GM19372 (cell line): ENCODE data around the gene FUCA1.
A peak's percentile ranks its signal among the peaks of the same experiment; 100 is the strongest.
"Not testable (repeated sequence)": the region's sequence is repeated elsewhere in the genome, so short reads cannot be mapped to it uniquely, and the experiment has no call there.

ENCODE experiments used
- ATAC-seq: cut with Tn5 transposase; IDR thresholded peaks from one replicate; pipeline ENCODE4 v1.9.1; 2021; ENCODE audit warnings: mild to moderate bottlenecking, low read depth, moderate library complexity; ENCODE audit not compliant: unreplicated experiment

Gene FUCA1

DNA sequence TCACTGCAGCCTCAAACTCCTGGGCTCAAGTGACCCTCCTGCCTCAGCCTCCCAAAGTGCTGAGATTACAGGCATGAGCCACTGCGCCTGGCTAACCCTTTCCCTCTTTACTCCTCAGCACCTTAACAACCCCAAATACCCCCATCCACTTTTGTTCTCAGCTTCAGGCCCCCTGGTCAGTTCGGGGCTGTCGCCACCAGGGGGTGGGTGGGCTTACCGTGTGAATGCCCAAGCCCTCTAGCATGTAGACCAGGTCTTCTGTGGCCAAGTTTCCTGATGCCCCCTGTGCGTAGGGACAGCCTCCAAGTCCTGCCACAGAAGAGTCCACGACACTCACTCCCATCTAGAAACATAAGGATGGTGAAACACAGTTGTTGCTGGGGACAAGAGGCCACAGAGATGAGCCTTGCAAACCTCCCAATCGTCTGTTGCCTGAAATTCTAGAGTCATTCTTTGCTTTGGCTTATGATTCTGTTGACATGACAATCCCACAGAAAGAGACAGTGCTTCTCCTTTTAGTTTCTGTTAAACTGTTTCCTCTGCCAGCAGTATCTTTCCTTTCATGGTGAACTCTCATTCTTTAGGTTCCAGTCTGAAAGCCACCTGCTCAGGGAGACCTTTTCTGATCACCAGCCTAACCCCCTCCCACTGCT is 63.8 kb downstream of the FUCA1 start:
- no peak for ATAC-seq

DNA sequence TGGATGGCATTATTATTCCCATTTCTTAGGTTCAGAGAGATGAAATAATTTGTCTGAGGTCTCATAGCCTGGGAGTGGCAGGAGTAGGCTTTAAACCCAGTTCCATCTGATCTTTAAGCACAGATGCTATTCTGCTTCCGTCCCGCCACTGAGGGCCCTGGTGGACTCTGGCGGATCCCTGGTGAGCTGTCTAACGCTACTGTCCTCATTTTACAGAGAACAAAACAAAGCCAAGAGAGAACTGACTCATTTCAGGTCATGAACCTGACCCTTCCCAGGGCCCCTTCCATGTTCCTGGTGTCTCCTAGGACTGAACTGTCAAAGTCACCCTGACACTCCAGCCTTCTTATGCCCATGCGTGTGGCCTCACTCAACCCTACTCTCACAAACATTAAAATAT is 64.4 kb downstream of the FUCA1 start:
- no peak for ATAC-seq

DNA sequence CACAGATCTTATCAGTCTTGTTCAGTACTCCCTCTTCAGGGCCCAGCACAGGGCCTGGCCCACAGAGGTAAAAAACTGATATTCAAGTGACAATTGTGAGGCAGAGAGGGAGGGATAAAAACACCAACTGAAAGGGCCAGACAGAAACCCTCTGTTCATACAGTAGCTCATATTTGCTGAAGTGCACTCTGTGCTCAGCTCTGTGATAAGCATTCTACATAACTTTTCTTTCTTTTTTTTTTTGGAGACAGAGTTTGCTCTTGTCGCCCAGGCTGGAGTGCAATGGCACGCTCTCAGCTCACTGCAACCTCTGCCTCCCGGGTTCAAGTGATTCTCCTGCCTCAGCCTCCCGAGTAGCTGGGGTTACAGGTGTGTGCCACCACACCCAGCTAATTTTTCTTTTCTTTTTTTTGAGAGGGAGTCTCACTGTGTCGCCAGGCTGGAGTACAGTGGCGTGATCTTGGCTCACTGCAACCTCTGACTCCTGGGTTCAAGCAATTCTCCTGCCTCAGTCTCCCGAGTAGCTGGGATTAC is 65.2 kb downstream of the FUCA1 start:
- ATAC-seq = not testable (repeated sequence)

DNA sequence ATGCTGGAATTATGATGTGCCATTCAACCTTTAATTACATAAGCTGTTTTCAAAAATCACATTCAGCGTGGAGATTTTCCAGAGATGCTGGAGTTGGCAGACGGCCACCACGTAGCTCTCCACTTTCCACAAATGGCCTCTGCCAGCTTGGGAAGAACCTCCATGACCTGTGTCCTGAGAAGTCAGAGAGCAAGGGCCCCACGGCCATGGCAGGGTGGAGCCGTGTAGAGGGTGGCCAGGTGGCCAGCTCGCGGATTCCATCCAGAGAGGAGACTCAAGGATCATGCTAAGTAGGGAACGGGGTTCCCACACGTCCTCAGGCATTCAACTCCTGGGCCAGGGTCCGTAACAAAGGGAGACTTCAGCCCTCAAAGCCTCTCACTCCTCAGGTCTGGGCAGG is 66.2 kb downstream of the FUCA1 start:
- no peak for ATAC-seq

DNA sequence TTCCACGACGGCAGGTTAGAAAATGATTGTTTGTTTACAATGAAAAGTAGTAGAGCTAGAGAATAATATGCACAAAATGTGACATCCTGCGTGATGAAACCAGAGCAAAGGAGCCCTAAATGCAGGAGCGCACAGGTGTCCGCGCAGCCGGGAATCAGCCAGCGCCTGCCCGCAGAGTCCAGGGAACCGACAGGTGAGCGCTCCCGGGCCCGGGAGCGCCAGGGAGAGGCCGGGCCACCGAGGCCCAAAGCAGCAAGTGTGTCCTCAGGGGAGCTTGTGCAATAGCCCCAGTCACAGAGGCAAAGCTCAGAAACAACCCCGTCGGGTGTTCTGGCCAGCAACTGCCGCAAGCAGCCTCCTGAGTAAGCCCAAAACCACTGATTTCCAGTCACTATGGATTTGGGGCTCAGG is 66.7 kb downstream of the FUCA1 start:
- ATAC-seq = no peak

DNA sequence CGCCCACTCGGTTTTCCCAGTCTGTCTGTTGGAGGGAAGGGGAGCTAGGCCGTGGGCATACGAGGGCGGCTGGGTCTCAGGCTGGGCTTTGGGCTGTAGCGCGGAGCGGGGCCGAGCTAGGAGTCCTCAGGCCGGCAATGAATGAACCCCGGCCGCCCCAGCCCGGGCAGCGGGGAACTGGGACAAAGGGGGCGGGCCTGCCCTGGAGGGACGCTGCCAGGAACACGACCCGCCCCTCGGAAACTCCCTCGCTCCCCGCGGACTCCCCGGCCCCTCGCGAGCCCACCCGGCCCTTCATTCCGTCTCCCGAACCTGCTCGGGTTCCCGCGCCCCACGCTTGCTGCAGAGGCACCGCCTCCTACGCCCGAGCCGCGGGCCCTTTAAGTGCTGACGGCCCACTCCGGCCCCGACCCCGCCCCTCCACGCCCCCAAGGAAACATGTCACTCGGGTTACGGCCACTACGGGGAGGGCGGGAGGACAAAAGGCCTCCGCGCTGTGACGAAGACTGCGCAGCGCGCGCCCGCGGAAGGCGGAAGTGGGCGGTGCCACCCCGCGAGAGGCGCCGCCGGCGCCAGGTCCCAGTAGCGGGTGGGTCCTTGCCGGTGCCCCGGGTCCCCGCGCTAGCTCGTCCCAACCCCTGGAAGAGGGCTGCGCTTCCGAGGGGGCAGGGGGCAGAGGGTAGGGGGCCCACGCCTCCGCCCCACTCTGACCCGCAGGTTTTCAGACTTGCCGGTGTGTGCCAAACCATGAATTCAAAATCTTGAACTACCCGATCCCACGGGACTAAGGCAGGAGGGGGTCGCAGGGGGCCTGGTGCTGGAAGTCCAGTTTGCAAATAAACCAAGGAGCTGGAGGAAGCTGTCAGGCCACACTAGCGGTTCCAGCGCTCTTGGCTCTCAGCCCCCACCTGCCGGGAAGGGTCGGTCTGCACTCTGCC is 67.4 kb downstream of the FUCA1 start, which contains the start of gene GALE:
GALE (minus strand) TSS at position 355 of the 938 bp plus-strand sequence. CDS start 1,747 bp downstream, outside the sequence.
- ATAC-seq = peak; percentile 85

DNA sequence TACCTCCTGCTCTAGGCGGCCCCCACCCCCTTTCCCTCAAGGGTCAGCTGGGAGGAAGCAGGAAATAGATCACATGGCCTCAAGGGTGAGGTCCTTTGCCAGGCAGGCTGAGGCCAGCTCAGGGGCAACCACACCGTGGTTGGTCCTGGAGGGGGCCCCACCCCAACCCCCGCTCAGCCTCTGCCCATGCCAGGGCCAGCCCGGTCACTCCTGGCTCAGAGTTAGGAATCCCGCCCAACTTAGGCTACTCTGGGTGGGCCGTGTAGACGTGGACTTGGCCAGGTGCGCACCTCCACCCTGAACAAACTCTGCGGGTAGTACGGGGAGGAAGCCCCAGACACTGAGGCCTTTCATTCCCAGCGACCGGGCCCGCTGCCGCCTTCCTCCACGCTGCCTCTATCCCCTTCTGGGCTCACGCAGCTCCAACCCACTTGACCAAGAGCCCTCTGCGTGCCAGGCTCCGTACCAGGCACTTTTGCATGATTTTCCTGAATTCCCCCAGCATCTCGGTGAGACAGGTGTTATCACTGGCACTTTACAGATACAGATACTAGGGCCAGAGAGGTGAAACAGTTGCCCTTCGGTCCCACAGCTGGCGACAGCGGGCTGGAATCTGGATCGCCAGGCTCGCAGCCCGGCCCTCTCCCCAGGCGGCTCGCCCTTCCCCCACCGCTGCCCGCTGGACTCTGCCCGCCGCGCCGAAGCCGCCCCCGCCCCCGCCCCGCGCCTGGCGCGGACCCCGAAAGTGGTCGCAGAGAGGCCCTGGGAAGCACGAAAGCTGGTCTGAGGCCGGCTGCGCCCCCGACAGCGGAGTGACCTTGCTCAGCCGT is 68.3 kb downstream of the FUCA1 start:
- peak; percentile 4 for ATAC-seq

DNA sequence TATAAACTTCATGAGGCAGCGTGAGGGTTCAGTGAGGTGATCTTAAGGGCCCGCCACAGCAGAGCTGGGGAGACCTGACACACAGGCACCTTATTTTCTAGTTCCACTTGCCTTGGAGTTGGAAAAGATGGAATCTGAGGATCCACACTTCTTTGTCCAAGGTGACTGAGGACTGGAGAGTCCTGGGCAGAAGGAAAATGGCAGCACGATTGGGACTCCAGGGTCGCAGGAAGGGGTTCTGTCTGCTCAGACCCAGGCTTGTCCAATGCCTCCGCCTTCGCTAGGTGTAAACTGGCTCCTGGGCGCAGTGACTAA is 68.9 kb downstream of the FUCA1 start:
- no peak for ATAC-seq

DNA sequence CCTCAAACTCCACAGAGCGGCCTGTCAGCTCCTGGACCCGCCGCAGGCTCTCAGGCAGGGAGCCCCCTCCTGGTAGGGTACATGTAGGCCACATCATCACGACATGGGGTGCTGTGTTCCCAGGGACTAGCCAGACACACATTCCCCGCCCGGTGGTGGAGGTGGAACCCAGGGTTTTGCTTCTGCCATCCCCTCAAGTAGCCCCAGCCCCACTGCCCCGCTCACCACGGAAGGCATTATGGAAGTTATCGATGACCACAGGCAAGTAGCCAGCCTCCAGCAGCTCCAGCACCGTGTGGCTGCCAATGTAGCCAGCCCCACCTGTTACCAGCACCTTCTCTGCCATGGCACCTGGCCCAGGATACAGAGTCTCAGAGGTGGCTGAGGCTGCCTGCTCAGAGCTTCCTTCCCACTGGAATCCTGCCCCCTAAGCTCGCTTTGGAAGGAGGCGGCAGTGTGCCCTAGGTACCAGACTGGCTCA is 69.4 kb downstream of the FUCA1 start:
- ATAC-seq = no peak

DNA sequence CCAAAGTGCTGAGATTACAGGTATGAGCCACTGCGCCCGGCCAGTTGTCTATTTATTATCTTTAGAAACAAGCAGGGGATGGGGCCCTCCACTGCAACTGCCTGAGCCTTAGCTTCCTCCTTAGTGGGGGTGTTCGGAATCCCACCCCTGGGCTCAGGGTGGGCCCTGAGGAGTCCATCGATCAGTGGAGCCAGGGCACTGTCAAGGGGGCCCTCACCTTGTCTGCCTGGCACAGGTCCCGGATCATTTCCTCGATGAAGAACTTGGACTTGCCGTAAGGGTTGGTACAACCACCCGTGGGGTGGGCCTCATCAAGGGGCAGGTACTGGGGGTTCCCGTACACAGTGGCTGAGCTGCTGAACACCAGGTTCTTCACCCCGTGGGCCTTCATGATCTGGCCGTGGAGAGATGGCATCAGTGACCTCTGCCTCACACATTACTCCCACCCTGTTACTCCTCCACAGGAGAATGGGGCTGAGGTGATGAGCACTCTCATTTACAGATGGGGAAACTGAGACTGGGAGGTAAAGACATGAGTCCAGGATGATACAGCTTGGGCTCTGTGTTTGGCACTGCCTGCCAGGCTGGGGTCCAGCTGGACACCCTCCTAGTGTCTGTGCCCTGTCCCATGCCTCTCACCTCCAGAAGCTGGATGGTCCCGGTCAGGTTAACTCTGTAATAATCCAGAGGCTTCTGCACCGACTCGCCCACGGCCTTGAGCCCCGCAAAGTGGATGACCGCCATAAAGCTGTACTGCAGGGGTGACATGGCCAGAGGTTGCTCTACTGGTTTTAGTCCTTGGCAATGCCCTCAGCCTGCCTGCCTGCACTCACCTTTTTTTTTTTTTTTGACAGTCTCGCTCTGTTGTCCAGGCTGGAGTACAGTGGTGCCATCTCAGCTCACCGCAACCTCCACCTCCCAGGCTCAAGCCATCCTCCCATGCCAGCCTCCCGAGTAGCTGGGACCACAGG is 70.3 kb downstream of the FUCA1 start:
- ATAC-seq = no peak

DNA sequence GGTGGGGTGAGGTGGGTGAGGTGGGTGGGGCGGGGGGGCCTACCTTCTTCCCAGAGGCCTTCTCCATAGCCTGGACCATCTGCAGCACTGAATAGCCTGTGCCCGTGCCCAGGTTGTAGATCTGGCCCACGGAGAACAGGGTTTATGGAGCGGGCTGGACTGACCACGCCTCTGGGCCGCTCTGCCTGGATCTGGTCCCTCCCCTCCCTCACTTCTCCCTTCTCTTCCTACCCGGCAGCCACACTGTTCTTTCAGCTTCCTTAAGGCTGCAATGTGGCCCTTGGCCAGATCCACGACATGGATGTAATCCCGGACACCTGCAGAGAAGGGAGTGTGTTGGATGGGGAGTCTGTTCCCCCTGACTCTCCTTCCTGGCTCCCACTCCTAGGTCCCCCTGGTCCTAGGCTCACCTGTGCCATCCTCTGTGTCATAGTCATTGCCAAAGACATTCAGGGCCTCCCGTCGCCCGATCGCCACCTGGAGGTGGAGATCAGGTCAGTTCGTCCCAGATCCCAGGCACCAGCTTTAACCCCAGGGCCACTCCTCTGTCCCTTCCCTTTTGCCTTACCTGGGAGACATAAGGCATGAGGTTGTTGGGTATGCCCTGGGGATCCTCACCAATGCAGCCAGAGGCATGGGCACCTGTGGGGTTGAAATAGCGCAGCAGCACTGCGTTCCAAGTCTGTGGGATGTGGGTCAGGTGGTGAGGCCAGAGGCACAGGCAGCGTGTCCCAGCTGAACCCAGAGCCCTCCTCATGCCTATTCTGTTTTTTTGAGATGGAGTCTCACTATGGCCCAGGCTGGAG is 71.4 kb downstream of the FUCA1 start:
- ATAC-seq = no peak

DNA sequence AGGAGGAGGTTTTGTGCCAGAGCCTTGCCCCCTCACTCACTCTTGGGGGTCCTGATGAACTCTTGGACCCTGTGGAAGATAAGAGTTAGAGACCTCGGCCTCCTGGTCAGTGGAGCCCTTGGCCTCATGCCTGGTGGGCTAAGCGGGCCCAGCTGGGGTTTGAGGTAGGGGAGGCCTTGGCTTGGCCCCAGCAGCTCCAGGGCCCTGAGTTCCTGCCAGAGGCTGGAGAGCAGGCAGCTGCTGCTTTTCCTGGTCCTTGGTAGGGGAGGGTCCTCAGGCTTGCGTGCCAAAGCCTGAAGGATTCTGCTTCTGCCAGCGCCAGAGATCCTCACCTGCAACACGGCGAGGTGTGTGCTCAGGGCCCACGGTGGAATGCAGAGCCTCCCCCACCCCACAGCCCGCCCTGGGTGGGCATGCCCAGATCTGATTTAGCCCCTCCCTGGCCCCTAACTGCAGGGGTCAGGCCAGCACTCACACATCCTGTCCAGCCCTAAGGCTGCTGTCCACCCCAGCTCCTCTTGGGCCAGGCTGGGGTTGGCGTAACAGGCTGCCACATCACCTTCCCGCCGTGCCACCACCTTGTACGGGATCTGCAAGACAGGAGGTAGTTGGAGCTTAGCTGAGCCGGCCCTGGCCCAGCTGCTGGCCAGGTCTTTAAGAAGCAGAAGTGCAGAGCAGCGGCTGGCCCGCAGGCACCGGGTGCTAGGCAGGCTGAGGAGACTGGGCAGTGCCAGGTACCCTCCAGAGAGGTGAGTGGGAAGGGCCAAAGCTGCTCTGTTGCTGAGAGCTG is 72.2 kb downstream of the FUCA1 start:
- no peak for ATAC-seq
